Measurements from ENCODE around the gene HNRNPAB. TPM values are rescaled to one million over a fixed set of nuclear protein-coding genes. Genes with fewer than 3 reads are reported as not detected.

Gene HNRNPAB
- total and polyA plus RNA-seq, 12 donors: 40.7 to 265 (median 117) TPM

DNA sequence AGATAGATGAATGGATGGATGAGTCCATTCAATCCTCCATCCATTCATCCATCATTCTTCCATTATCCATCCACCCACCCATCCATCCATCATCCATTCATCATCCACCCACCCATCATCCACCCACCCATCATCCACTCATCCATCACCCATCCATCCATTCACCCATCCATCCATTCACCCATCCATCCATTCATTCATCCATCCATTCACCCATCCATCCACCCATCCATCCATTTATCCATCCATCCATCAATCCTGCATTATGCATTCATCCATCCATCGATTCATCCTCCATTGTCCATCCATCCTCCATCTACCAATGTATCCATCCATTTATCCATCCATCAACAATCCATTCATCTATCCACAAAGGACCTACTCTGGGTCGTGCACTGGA lies 41.1 kb downstream of the HNRNPAB start:
- Histone ChIP-seq H3K9me3 (replicated peaks in 1 of 3) (no peaks in the 10 kb centered on the region), H3K36me3 (replicated peaks in 1 of 2) (no peaks in the 10 kb centered on the region), H3K27me3 (no peaks in the 10 kb centered on the region), H3K4me1 (replicated peaks in 1 of 2) (peaks cover 0 to 5% of the 10 kb centered on the region in 2 donors), H3K27ac (no peak overlapping the region), H3K4me3 (no peak overlapping the region)
- TF ChIP-seq, protein P1, sequence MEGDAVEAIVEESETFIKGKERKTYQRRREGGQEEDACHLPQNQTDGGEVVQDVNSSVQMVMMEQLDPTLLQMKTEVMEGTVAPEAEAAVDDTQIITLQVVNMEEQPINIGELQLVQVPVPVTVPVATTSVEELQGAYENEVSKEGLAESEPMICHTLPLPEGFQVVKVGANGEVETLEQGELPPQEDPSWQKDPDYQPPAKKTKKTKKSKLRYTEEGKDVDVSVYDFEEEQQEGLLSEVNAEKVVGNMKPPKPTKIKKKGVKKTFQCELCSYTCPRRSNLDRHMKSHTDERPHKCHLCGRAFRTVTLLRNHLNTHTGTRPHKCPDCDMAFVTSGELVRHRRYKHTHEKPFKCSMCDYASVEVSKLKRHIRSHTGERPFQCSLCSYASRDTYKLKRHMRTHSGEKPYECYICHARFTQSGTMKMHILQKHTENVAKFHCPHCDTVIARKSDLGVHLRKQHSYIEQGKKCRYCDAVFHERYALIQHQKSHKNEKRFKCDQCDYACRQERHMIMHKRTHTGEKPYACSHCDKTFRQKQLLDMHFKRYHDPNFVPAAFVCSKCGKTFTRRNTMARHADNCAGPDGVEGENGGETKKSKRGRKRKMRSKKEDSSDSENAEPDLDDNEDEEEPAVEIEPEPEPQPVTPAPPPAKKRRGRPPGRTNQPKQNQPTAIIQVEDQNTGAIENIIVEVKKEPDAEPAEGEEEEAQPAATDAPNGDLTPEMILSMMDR (IDR thresholded peaks at IDR 0.05): no peak
- TF ChIP-seq POLR2A (IDR thresholded peaks at IDR 0.05): no peak
- WGBS, 4 donors: 80 to 88% (median 85%) methylated on average over 2 of the region's 2 CpGs
- DNase-seq: no peak
- intact Hi-C loops (cut with DNase I): no loop called here

DNA sequence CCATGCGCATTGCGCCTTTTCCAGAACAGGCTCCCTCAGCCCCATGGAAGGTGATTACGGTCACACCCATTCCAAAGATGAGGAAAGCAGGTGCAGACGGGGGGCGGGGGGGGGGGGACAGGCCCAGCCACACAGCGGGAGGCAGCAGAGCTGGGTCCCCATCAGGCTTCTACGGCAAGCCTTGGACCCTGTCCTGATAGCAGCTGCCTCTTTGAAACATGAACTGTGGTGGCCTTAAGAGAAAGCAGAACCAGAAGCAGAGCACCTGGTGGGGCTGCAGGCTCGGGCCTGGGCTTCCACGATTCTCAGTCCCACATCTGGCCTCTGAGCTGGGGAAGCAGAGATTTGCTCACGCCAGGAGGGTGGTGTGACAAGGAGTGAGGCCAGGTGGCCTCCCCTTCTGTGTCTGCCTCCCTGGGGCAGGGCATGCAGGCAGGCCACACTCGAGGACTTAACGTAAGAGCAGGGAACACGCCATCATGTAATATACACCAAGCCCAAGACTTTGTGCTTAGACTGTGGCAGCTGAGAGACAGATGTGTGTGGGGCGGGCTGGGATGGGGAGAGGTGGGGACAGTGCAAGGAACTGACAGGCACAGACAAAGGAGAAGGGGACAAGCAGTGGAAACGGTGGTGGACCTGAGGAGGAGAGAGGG lies 42.4 kb downstream of the HNRNPAB start:
- intact Hi-C loops (cut with DNase I): no loop called here

DNA sequence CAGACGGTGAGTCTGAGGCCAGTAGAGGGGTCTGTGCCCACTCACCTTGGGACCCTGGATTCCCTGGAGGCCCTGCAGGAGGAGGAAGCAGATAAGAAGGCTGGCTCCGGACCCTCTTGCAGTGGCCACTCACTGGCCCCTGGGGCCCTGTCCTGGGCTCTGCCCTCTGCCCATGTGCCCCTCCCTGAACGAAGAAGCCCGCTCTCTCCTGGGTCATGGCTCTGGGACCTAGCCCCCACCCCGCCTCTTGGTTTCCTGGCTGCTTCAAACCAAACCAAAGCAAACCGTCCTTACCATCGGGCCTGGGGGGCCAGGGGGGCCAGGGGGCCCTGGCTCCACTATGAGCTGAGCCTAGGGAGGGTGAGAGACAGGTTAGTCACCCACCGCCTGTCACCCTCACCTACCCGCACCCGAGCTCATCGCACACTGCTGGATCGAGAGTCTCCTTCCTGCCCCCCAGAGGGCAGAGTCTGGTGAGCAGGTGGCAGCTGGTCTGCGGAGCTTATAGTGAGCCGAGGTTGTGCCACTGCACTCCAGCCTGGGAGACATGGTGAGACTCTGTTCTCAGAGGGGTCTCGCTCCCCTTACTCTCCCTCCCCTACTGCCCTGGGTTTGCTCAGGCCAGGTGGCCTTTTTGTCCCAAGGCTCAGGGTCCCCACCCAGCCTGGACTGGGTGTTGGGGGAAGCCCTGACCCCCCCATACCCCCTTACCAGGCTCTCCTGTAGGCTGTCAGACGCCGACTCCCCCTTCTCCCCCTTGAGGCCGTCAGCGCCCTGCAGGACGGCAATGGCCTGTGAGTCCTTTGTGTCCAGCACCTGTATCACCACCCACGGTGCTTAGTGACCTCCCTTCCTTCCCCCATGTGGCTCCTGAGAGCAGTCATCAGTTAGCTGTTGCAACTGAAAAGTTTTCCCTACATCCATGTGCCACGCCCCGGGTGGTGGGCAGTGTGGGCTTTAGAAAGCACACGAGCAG lies 43.4 kb downstream of the HNRNPAB start:
- intact Hi-C loops (cut with DNase I): no loop called here
- H3K4me3 ChIP-seq: no peak overlapping the region
- WGBS, 4 donors: 74 to 87% (median 79%) methylated on average over 17 to 24 of the region's 24 CpGs
- no peaks in the 10 kb centered on the region for H3K36me3 ChIP-seq (replicated peaks in 1 of 2)
- no peak for DNase-seq
- TF ChIP-seq, protein P1 (IDR thresholded peaks at IDR 0.05): no peak
- no peak for TF ChIP-seq POLR2A (IDR thresholded peaks at IDR 0.05)
- H3K9me3 ChIP-seq (replicated peaks in 1 of 3): no peaks in the 10 kb centered on the region
- no peak overlapping the region for H3K27ac ChIP-seq
- H3K4me1 ChIP-seq (replicated peaks in 1 of 2): no peaks in the 10 kb centered on the region
- H3K27me3 ChIP-seq: no peaks in the 10 kb centered on the region

More for the DNA sequence above, 42.4 kb downstream of the HNRNPAB start:
- no peaks in the 10 kb centered on the region for H3K36me3 ChIP-seq (replicated peaks in 1 of 2)
- no peak overlapping the region for H3K4me3 ChIP-seq
- H3K9me3 ChIP-seq (replicated peaks in 1 of 3): no peaks in the 10 kb centered on the region
- WGBS, 4 donors: 68 to 82% (median 77%) methylated on average over 9 to 15 of the region's 15 CpGs
- no peaks in the 10 kb centered on the region for H3K4me1 ChIP-seq (replicated peaks in 1 of 2)
- no peak for DNase-seq
- H3K27ac ChIP-seq: no peak overlapping the region
- no peaks in the 10 kb centered on the region for H3K27me3 ChIP-seq
- no peak for TF ChIP-seq POLR2A (IDR thresholded peaks at IDR 0.05)
- TF ChIP-seq, protein P1 (IDR thresholded peaks at IDR 0.05): no peak

DNA sequence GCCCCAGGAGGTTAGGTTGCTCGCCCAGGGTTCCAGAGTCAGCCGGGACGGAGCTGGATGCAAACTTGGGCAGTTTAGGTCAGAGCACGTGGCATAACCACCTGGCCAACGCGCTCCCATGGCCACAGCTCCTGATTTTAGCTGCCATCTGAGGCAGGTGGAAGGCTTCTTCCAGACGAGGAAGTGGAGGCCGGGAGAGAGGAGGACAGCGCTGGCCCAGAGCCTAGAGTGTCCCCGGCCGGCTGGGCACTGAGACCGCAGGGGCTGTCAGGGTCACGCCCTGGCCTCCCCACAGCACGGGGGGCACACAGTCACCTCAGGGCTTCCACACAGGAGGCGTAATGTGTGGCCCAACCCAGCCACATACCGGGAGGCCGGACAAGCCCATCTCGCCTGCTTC lies 44.4 kb downstream of the HNRNPAB start:
- 79 to 91% (median 90%) methylated on average over 10 to 18 of the region's 18 CpGs for WGBS, 4 donors
- intact Hi-C loops (cut with DNase I): no loop called here
- H3K9me3 ChIP-seq (replicated peaks in 1 of 3): no peaks in the 10 kb centered on the region

More for the DNA sequence above, 44.4 kb downstream of the HNRNPAB start:
- Histone ChIP-seq H3K27ac (no peak overlapping the region), H3K4me3 (no peak overlapping the region), H3K4me1 (replicated peaks in 1 of 2) (no peaks in the 10 kb centered on the region), H3K27me3 (no peaks in the 10 kb centered on the region), H3K36me3 (replicated peaks in 1 of 2) (no peaks in the 10 kb centered on the region)
- no peak for DNase-seq
- TF ChIP-seq POLR2A (IDR thresholded peaks at IDR 0.05): no peak
- TF ChIP-seq, protein P1 (IDR thresholded peaks at IDR 0.05): no peak
